HUES64 (cell line): Measurements from ENCODE around the gene LZTS3. TPM values are rescaled to one million over a fixed set of nuclear protein-coding genes. Genes with fewer than 3 reads are reported as not detected.
A peak's percentile ranks its signal among the peaks of the same experiment; 100 is the strongest.
"Not testable (repeated sequence)": the region's sequence is repeated elsewhere in the genome, so short reads cannot be mapped to it uniquely, and the experiment has no call there.

Experiments
- H3K27ac ChIP-seq: 2 replicates; pipeline ENCODE4 v1.7.0; 2013; ENCODE audit warnings: low read depth, low read length, inconsistent platforms
- H3K27me3 ChIP-seq: 2 replicates; pipeline ENCODE4 v1.6.1; 2013; ENCODE audit warnings: mild to moderate bottlenecking, low read length; ENCODE audit not compliant: insufficient read depth
- H3K36me3 ChIP-seq: 2 replicates; pipeline ENCODE4 v1.6.1; 2013; ENCODE audit warnings: mild to moderate bottlenecking, low read length; ENCODE audit not compliant: insufficient read depth
- H3K4me1 ChIP-seq: 2 replicates; pipeline ENCODE4 v1.6.1; 2013; ENCODE audit warnings: mild to moderate bottlenecking, low read length, moderate library complexity; ENCODE audit not compliant: insufficient read depth
- H3K4me3 ChIP-seq: 2 replicates; pipeline ENCODE4 v1.5.1; 2013; ENCODE audit warnings: mild to moderate bottlenecking, low read length, moderate library complexity
- H3K9ac ChIP-seq: 2 replicates; pipeline ENCODE4 v1.6.1; 2013; ENCODE audit warnings: mild to moderate bottlenecking, low read depth, low read length
- H3K9me3 ChIP-seq: 2 replicates; pipeline ENCODE4 v1.6.1; 2013; ENCODE audit warnings: low read depth, low read length; ENCODE audit not compliant: insufficient read depth
- WGBS: fragments of 150-250, 120-280 bp; methylation state at CpG from one replicate; pipeline ENCODE4 v1.1.7; 2013; ENCODE audit warnings: missing lambda C conversion rate; 5-methylcytosine and 5-hydroxymethylcytosine counted together
- polyA plus RNA-seq, 2 experiments: library from polyadenylated mRNA; stranded (reverse); fragments of 50-300 nt; gene quantifications; one replicate each; pipeline ENCODE4 v1.2.3, GENCODE V29; 2013

LZTS3 gene
- 7.1 TPM for polyA plus RNA-seq (2013, experiment 1 of 2)
- polyA plus RNA-seq (2013, experiment 2 of 2), result 9.7 TPM

- Histone ChIP-seq H3K27me3 (peaks cover 18% of the 10 kb centered on the region), H3K4me3 (peak within 1 kb of the TSS; percentile 88), H3K27ac (peak within 1 kb of the TSS; percentile 95), H3K4me1 (peaks cover 30% of the 10 kb centered on the region), H3K9me3 (no peaks in the 10 kb centered on the region), H3K36me3 (no peaks in the 10 kb centered on the region), H3K9ac (peak within 1 kb of the TSS; percentile 82)
- under 1% methylated on average over 55 of the region's 62 CpGs for WGBS
Observed at GRCh38 chr20:3172933-3173609, at the start of gene LZTS3. LZTS3 (minus strand) TSS chr20:3173549; CDS start chr20:3167163, 6,386 bp downstream.

GRCh38 chr20:3221398-3222226 is 48.3 kb upstream of the LZTS3 start:
- H3K9ac ChIP-seq, result no peak overlapping the region
- 0 out of 2 replicates have a peak, but pooled peaks cover 3% of the 10 kb centered on the region for H3K4me1 ChIP-seq
- no peak overlapping the region for H3K27ac ChIP-seq
- no peak overlapping the region for H3K4me3 ChIP-seq
- H3K27me3 ChIP-seq, result no peaks in the 10 kb centered on the region
- no peaks in the 10 kb centered on the region for H3K9me3 ChIP-seq
- H3K36me3 ChIP-seq, result peaks cover 60% of the 10 kb centered on the region
- 95% methylated on average over 18 of the region's 18 CpGs for WGBS

- Histone ChIP-seq H3K9me3 (no peaks in the 10 kb centered on the region), H3K4me3 (no peak overlapping the region), H3K36me3 (peaks cover 77% of the 10 kb centered on the region), H3K27ac (no peak overlapping the region), H3K4me1 (0 out of 2 replicates have a peak, but pooled peaks cover 3% of the 10 kb centered on the region), H3K27me3 (no peaks in the 10 kb centered on the region), H3K9ac (no peak overlapping the region)
- WGBS, result 26% methylated on average over 29 of the region's 30 CpGs
Observed at GRCh38 chr20:3218307-3218988, 45.1 kb upstream of the LZTS3 start.

- H3K9ac ChIP-seq, H3K4me1 ChIP-seq, H3K4me3 ChIP-seq, H3K27ac ChIP-seq, H3K27me3 ChIP-seq, H3K9me3 ChIP-seq: not testable (repeated sequence)
- 94% methylated on average over 7 of the region's 7 CpGs for WGBS
- H3K36me3 ChIP-seq, result peaks cover 53% of the 10 kb centered on the region
Observed at GRCh38 chr20:3215359-3215917, 42.1 kb upstream of the LZTS3 start.

GRCh38 chr20:3213226-3213625 is 39.9 kb upstream of the LZTS3 start:
- Histone ChIP-seq H3K4me3 (no peak overlapping the region), H3K27me3 (no peaks in the 10 kb centered on the region), H3K4me1 (peaks cover 5% of the 10 kb centered on the region; the same call in 1 of the 2 replicates), H3K9ac (no peak overlapping the region), H3K27ac (no peak overlapping the region), H3K36me3 (peaks cover 39% of the 10 kb centered on the region), H3K9me3 (no peaks in the 10 kb centered on the region)
- WGBS, result 97% methylated on average over 7 of the region's 7 CpGs

GRCh38 chr20:3210346-3210745 is 37.0 kb upstream of the LZTS3 start:
- peaks cover 24% of the 10 kb centered on the region for H3K36me3 ChIP-seq
- WGBS, result 82% methylated on average over 2 of the region's 2 CpGs

GRCh38 chr20:3209946-3210317 is 36.6 kb upstream of the LZTS3 start:
- H3K4me3 ChIP-seq, result peak overlapping the region; percentile 93
- WGBS, result 4% methylated on average over 10 of the region's 10 CpGs
- peaks cover 3% of the 10 kb centered on the region; the same call in 1 of the 2 replicates for H3K4me1 ChIP-seq
- peaks cover 20% of the 10 kb centered on the region for H3K36me3 ChIP-seq
- H3K9ac ChIP-seq, result peak overlapping the region; percentile 82
- peak overlapping the region; percentile 44; the same call in 1 of the 2 replicates for H3K27ac ChIP-seq
- H3K9me3 ChIP-seq, result no peaks in the 10 kb centered on the region
- no peaks in the 10 kb centered on the region for H3K27me3 ChIP-seq

More at GRCh38 chr20:3210346-3210745, 37.0 kb upstream of the LZTS3 start:
- Histone ChIP-seq H3K27ac (no peak overlapping the region), H3K4me3 (peak overlapping the region; percentile 93), H3K9ac (peak overlapping the region; percentile 82), H3K9me3 (no peaks in the 10 kb centered on the region), H3K27me3 (no peaks in the 10 kb centered on the region), H3K4me1 (peaks cover 3% of the 10 kb centered on the region; the same call in 1 of the 2 replicates)

GRCh38 chr20:3209257-3209945 is 36.1 kb upstream of the LZTS3 start, which contains the start of gene ITPA:
ITPA (plus strand) TSS chr20:3209498; CDS start chr20:3209552, 54 bp downstream.
- peak within 1 kb of the TSS; percentile 93 for H3K4me3 ChIP-seq
- WGBS, result under 1% methylated on average over 48 of the region's 48 CpGs
- H3K9me3 ChIP-seq, result no peaks in the 10 kb centered on the region
- peak within 1 kb of the TSS; percentile 82 for H3K9ac ChIP-seq
- H3K27ac ChIP-seq, result peak within 1 kb of the TSS; percentile 44
- peaks cover 16% of the 10 kb centered on the region for H3K36me3 ChIP-seq
- peaks cover 3% of the 10 kb centered on the region; the same call in 1 of the 2 replicates for H3K4me1 ChIP-seq
- no peaks in the 10 kb centered on the region for H3K27me3 ChIP-seq

- peaks cover 12% of the 10 kb centered on the region for H3K36me3 ChIP-seq
- WGBS, result 2% methylated on average over 10 of the region's 10 CpGs
- H3K27ac ChIP-seq, result no peak overlapping the region
- H3K27me3 ChIP-seq, result no peaks in the 10 kb centered on the region
- H3K4me1 ChIP-seq, result peaks cover 3% of the 10 kb centered on the region; the same call in 1 of the 2 replicates
- H3K9ac ChIP-seq, result peak overlapping the region; percentile 82
- H3K4me3 ChIP-seq, result peak overlapping the region; percentile 93
- no peaks in the 10 kb centered on the region for H3K9me3 ChIP-seq
Observed at GRCh38 chr20:3208786-3209256, 35.5 kb upstream of the LZTS3 start.
